ENCODE data around the gene VTI1A. TPM values are rescaled to one million over a fixed set of nuclear protein-coding genes. Genes with fewer than 3 reads are reported as not detected.

VTI1A gene
- total RNA-seq, 1 donor from 2014 or later: 26.3 TPM

DNA sequence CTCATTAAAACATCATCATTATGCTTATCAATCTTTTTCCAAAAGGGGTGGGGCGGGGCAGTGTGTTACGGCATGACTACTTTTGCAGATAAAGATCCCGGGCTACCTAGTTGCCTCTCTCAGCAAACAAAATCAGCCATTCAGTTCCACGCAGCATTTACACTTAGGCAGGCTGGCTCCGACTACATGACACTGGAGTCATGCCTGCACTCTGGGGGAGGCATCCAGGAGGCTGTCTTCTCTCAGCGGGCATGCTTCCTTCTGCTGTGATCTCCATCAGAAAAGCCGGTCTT lies 309.2 kb downstream of the VTI1A start:
- TF ChIP-seq, protein P1, sequence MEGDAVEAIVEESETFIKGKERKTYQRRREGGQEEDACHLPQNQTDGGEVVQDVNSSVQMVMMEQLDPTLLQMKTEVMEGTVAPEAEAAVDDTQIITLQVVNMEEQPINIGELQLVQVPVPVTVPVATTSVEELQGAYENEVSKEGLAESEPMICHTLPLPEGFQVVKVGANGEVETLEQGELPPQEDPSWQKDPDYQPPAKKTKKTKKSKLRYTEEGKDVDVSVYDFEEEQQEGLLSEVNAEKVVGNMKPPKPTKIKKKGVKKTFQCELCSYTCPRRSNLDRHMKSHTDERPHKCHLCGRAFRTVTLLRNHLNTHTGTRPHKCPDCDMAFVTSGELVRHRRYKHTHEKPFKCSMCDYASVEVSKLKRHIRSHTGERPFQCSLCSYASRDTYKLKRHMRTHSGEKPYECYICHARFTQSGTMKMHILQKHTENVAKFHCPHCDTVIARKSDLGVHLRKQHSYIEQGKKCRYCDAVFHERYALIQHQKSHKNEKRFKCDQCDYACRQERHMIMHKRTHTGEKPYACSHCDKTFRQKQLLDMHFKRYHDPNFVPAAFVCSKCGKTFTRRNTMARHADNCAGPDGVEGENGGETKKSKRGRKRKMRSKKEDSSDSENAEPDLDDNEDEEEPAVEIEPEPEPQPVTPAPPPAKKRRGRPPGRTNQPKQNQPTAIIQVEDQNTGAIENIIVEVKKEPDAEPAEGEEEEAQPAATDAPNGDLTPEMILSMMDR (IDR thresholded peaks at IDR 0.05): no peak
- Mint-ChIP-seq H3K4me3 (ENCODE audit: unreplicated experiment) (no peak overlapping the region), H3K9me3 (ENCODE audit: unreplicated experiment) (no peaks in the 10 kb centered on the region), H3K27me3 (ENCODE audit: unreplicated experiment) (peaks cover 2% of the 10 kb centered on the region), H3K4me1 (ENCODE audit: unreplicated experiment) (peaks cover 18% of the 10 kb centered on the region), H3K27ac (ENCODE audit: unreplicated experiment) (no peak overlapping the region), H3K36me3 (ENCODE audit: unreplicated experiment) (peaks cover 6% of the 10 kb centered on the region)
- DNase-seq (ENCODE audit: extremely low spot score, unreplicated experiment): no peak

DNA sequence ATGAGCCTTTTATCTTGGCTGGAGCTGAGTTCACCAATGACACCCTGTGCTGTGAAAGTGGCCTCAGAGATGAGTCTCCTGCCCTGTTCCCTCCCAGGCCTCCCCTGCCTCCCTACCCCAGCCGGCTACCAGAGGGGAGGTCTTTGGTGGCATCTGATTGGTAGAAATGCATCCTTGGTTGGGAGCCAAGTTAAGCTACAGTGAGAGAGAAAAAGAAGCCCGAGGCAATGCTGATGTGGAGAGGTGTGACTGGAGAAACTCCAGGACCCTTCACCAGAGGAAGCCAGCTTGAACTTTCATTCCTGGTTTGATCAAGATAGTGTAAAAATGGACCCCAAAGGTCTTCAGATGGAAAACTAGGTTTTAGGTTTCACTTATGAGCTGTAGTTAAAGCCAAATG lies 311.9 kb downstream of the VTI1A start:
- Mint-ChIP-seq H3K4me1 (ENCODE audit: unreplicated experiment) (peaks cover 16% of the 10 kb centered on the region), H3K27me3 (ENCODE audit: unreplicated experiment) (peaks cover 2% of the 10 kb centered on the region), H3K27ac (ENCODE audit: unreplicated experiment) (no peak overlapping the region), H3K4me3 (ENCODE audit: unreplicated experiment) (no peak overlapping the region), H3K36me3 (ENCODE audit: unreplicated experiment) (peaks cover 6% of the 10 kb centered on the region), H3K9me3 (ENCODE audit: unreplicated experiment) (no peaks in the 10 kb centered on the region)
- TF ChIP-seq, protein P1 (IDR thresholded peaks at IDR 0.05): no peak
- DNase-seq (ENCODE audit: extremely low spot score, unreplicated experiment): no peak

DNA sequence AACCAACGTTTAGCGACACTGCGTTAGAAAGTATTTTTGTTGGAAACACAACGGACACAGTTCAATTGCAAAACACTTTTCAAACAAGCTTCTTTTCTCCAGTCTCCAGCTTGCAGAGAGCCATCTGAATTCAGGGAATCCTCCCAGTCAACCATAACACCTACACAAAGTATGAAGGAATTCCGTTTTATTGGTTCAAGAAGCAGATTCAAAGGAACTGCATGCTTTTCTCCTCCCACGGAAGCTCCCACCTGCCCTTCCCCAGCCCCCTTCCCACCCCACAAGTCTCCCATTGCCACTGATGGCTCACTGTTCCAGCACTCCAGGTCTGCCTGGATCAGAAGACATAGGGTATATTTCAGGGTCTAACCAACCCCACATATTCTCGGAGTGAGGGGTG lies 312.5 kb downstream of the VTI1A start:
- TF ChIP-seq, protein P1 (IDR thresholded peaks at IDR 0.05): no peak
- peaks cover 2% of the 10 kb centered on the region for H3K27me3 Mint-ChIP-seq (ENCODE audit: unreplicated experiment)
- no peak overlapping the region for H3K27ac Mint-ChIP-seq (ENCODE audit: unreplicated experiment)
- DNase-seq (ENCODE audit: extremely low spot score, unreplicated experiment): no peak
- no peaks in the 10 kb centered on the region for H3K9me3 Mint-ChIP-seq (ENCODE audit: unreplicated experiment)
- H3K4me3 Mint-ChIP-seq (ENCODE audit: unreplicated experiment): no peak overlapping the region
- peaks cover 6% of the 10 kb centered on the region for H3K36me3 Mint-ChIP-seq (ENCODE audit: unreplicated experiment)
- H3K4me1 Mint-ChIP-seq (ENCODE audit: unreplicated experiment): peaks cover 15% of the 10 kb centered on the region

DNA sequence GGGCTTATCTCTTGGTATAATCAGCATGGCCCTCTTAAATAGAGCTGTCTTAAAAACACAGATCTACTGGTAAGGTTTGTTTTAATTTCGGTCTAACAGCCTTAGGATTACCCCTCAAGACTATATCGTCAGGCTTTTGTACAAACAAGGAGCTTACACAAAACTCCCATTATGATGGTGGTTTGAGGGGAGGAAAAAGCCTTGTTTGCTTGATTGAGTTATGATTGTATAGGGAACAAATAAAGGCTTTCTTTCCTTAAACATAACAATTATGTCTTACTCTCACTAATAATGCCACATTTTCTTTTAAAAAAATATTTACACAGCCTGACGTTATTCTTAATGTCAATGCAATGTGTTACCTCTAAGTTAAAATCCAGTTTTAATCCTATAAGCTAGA lies 314.2 kb downstream of the VTI1A start:
- Mint-ChIP-seq H3K9me3 (ENCODE audit: unreplicated experiment) (no peaks in the 10 kb centered on the region), H3K4me3 (ENCODE audit: unreplicated experiment) (no peak overlapping the region), H3K27me3 (ENCODE audit: unreplicated experiment) (peaks cover 6% of the 10 kb centered on the region), H3K27ac (ENCODE audit: unreplicated experiment) (no peak overlapping the region), H3K4me1 (ENCODE audit: unreplicated experiment) (peaks cover 13% of the 10 kb centered on the region), H3K36me3 (ENCODE audit: unreplicated experiment) (peaks cover 8% of the 10 kb centered on the region)
- TF ChIP-seq, protein P1 (IDR thresholded peaks at IDR 0.05): no peak
- DNase-seq (ENCODE audit: extremely low spot score, unreplicated experiment): no peak

DNA sequence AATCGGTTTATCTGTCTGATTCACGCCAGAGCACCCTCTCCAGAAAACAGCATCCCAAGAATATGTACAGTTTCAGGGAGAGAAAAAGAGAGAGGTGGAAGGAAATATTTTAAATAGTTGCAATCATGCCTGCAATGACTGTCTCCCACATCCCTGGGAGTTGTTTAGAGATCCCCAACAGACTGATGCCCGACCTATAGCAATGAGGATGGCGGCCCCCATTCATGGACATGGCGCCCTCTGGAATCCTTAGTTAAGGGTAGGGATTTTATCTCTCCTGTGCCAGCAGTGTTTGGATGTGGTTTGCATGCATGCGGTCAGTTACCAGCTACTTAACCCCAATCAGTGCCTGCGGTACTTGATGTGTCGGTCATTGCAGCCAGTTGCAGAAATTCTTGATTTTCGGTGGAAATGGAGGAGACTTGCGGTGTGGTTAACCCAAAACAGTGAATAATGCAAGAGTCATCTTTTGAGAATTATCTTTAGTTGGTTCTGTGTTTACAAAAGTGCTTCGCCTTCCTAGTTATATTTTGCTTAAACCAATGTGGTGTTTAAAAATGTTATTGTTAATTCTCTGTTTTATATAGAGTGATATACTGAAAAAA lies 317.0 kb downstream of the VTI1A start:
- no peak overlapping the region for H3K4me3 Mint-ChIP-seq (ENCODE audit: unreplicated experiment)
- TF ChIP-seq, protein P1 (IDR thresholded peaks at IDR 0.05): no peak
- H3K9me3 Mint-ChIP-seq (ENCODE audit: unreplicated experiment): no peaks in the 10 kb centered on the region
- H3K4me1 Mint-ChIP-seq (ENCODE audit: unreplicated experiment): peaks cover 11% of the 10 kb centered on the region
- no peak for DNase-seq (ENCODE audit: extremely low spot score, unreplicated experiment)
- peaks cover 12% of the 10 kb centered on the region for H3K36me3 Mint-ChIP-seq (ENCODE audit: unreplicated experiment)
- peaks cover 6% of the 10 kb centered on the region for H3K27me3 Mint-ChIP-seq (ENCODE audit: unreplicated experiment)
- H3K27ac Mint-ChIP-seq (ENCODE audit: unreplicated experiment): no peak overlapping the region

All from osteocyte (in vitro differentiated cells).